GM21423 (cell line): ENCODE data around the gene UBAP2.
"Not testable (repeated sequence)": the region's sequence is repeated elsewhere in the genome, so short reads cannot be mapped to it uniquely, and the experiment has no call there.

Experiments
- ATAC-seq: cut with Tn5 transposase; IDR thresholded peaks from one replicate; pipeline ENCODE4 v1.9.1; 2021; ENCODE audit warnings: mild to moderate bottlenecking, moderate library complexity; ENCODE audit not compliant: unreplicated experiment

UBAP2 gene

DNA sequence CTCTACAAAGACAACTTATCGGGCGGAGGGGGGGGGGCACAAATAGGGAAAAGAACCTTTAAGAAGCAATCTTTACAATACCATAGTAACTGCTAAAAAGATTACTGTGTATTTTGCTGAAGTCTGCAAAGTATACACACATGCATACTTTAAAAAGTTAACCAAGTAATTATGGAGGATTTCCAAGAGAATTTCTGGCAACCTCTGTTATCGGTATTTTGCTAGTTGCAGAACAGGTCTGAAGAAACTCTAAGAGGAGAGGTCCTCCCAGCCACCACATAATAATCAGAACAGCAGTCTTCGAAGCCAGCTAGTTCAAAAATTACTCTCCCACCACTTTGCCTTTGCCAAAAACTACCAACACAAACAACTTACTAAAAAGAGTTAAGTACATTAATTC lies 56.1 kb downstream of the UBAP2 start:
- ATAC-seq = no peak

DNA sequence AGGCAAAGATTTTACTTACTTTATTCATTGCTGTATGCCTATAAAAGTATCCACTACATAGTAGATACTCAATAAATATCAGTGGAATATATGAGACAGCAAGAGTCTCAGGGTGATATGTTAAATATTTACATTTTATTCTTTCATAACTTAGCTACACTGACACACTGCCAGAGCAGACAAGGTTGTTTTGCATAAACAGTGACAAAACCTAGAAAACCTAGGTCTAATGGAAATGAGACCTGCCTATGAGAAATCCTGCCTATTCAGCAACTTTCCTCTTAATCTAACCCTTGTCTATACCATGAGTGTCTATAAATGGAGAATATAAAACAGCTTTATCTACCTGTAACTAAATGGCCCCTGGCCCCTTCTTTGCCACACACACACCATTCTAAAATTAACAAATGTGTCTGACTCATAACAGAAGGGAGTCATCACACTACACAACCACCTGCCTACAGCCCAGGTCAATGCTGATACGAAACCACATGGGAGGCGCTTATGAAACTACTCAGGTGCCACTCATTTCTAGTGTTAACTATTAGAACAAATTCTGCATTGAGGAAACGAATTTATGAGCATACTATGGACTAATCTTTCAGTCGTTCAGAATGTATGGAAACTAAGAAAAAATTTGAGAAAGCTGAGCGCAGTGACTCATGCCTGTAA lies 60.3 kb downstream of the UBAP2 start:
- peak; percentile 98 for ATAC-seq

DNA sequence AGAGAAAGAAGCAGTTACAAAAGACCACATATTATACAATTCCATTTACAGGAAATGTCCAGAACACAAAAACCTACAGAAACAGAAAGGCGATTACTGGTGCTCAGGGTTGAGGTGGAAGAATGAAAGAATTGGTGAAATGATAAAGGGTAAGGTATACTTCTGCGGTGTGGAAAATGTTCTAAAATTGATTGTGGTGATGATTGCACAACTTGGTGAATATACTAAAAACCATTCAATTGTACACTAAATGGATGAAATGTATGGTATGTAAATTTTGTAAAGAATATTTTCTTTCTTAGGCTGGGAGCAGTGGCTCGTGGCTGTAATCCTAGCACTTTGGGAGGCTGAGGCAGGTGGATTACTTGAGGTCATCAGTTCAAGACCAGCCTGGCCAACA lies 72.3 kb downstream of the UBAP2 start:
- no peak for ATAC-seq

DNA sequence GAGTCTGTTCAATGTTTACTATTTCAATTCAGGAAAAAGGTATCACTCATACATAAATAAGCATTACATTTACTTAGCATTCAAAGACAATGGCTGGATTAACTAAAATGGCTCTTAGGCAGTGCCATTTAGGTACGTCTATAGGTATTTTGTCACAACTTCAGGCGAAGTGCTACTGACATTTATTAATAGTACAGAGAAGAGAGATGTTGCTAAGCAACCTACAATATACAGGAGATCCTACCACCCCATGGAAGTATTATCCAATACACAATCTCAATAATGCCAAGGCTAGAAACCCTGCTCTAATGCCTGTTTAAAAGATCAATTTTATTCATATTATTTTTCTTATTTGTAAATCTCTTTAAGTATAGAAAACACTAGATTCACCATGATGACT lies 76.0 kb downstream of the UBAP2 start:
- ATAC-seq = no peak

DNA sequence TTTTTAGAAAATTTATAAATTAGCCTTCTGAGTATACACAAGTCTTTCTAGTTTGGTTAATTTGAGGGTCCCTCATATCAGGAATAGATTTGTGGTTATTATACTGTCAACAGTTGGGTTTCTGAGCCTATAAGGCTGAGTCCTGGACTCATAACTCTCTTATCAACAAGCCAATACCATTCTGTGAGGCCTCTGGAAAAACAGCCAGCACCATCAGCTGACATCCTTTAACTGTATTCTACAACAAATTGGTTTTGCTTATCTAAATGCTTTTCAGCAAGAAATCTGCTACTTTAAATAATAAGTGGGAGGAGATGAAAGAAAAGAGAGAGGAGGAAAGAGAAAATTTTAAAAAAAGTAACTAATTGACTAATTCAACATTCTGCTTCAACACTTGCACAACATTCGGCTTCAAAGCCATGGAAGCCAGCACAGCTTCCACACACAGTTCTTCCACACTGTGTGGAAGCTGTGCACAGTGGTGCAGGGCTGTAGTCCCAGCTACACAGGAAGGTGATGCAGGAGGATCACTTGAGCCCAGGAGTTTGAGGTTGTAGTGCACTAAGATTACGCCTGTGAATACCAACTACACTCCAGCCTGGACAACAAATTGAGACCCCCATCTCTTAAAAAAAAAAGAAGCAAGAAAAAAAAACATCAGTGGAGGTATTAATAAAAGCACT lies 84.5 kb downstream of the UBAP2 start:
- ATAC-seq = no peak

DNA sequence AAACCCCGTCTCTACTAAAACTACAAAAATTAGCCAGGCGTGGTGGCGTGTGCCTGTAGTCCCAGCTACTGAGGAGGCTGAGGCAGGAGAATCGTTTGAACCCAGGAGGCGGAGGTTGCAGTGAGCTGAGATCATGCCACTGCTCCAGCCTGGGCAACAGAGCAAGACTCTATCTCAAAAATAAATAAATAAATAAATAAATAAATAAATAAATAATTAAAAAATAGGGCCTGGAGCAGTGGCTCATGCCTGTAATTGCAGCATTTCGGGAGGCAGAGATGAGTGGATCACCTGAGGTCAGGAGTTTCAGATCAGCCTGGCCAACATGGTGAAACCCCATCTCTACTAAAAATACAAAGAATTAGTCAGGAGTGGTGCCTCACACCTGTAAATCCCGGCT lies 86.2 kb downstream of the UBAP2 start:
- ATAC-seq = not testable (repeated sequence)

DNA sequence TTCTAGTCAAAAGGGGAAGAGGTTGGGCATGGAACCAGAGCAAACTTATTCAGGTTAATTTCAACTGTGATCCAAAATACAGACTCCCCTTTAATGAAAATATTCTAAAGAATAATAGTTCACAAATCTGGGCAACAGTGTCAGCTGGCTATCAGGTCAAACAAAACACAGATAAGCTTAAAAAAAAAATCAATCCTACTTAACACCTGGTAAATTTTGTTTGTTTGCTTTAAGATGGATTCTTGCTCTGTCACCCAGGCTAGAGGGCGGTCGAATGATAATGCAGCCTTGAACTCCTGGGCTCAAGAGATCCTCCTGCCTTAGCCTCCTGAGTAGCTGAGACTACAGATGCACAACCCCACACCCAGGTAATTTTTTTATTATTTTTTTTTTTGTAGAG lies 89.0 kb downstream of the UBAP2 start:
- ATAC-seq = no peak

DNA sequence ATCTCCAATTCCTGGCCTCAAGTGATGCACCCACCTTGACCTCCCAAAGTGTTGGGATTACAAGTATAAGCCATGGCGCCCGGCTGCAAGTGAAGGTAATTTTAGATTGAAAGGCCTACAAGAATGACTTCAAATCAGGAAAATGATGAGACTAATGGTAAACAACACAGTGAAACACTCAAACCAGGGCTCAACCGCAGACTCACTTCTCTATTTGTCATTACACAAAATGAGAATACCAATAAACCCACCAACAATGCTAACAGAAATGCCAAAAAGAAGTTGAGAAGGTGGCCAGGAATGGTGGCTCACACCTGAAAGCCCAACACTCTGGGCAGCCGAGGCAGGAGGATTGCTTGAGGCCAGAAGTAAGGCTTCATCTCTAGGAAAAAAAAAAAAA lies 92.1 kb downstream of the UBAP2 start:
- no peak for ATAC-seq

DNA sequence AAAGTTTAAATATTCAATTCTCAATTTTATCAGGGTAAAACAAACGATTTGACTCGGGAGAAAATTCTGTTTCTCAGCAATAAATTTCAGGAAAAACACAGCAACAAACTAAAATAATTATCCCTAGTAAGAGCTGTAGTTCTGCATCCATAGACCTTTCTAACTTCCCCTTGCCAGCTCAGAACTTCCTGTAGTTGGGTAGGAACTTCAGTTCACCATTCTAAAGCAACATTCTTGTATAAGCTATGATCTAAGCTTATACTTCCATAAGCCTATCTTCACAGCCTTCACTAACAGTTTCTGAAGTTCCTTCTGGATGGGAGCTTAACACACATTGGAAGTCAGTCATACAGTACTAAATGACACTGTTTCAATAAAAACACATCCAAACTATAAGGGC lies 96.6 kb downstream of the UBAP2 start:
- ATAC-seq = no peak

DNA sequence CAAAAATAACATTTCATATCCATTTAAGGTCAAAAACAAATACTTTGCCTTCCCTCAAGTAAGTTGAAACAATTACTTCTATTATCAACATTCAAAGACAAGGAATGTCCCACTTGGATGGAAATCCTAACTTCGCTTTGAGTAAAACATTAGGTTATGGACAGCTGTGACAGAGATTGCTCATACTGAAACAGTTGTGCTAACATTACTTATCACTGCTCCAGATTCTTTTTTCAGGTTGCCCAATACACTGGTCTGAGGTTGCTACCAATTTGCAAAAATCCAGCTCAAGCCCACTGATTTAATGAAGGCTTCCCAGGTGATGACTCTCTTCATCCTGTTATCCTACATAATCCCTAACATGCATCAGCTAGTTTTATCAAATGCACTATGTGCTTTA lies 98.3 kb downstream of the UBAP2 start:
- no peak for ATAC-seq

DNA sequence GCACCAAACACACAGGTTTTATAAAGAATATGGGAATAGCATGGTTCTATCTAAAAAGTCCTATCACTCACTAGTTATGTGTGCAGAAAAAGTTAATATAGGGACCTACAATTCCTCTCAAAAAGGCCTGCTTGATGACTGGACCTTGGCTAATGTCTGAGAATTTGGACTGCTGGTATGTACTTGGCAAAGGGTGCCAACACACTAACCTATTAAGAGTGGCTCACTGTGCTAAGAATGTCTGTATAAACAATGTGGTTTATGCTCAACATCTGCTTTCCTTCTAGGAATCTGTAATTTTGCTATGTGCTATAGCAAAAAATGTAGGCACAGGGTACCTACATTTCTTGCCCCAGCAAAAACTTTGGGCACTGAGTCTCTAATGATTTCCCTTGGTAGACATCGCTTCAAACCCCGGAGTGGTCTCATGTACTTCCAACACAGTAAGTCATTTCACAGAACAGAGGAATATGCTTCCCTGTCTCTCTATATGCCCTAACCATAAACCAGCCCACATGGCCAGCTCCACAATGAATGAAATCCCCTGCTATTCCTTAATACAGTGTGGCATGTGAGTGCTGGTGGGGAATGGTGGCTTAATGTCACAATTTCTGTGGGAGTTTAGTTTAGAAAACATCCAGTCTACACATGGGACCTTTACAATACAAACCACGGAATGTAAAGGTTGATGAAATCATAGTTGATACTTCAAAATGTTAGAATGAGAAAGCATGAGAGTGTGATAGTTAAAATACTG lies 101.7 kb downstream of the UBAP2 start:
- no peak for ATAC-seq

DNA sequence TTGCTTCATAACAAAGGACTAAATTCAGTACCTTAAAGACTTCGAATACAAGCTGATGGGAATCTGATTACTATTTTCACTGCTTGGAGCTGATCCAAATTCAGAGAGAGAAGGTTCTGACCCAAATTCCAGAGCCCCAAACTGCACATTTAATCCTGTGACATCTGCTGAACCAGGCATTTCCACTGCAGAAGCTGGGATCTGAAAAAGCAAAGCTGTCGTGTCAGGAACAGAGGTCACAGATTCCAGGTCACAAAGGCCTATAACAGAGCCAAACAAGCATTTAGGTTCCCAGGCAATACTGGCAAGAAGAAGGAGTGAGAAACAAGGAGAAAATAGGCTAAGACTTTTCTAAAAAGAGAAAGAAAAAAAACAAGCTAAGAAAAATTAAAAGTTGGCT lies 105.3 kb downstream of the UBAP2 start:
- no peak for ATAC-seq

DNA sequence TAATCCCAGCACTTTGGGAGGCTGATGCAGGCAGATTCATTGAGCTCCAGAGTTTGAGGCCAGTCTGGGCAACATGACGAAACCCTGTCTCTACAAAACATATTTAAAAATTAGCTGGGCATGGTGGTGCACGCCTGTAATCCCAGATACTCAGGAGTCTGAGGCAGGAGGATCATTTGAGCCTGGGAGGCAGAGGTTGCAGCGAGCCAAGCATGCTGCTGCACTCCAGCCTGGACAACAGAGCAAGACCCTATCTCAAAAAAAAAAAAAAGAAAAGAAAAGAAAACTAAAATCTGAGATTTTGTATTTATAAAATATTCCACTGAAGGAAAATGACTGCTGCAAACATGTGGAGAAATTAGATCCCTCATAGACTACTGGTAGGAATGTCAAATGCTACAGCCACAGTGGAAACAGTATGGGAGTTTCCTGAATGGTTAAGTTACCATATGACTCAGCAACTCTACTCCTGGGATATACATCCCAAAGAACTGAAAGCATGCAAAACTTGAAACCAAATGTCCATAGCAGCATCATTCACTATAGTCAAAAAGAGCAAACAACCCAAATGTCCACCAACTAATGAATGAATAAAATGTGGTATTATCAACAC lies 106.1 kb downstream of the UBAP2 start:
- ATAC-seq = no peak

DNA sequence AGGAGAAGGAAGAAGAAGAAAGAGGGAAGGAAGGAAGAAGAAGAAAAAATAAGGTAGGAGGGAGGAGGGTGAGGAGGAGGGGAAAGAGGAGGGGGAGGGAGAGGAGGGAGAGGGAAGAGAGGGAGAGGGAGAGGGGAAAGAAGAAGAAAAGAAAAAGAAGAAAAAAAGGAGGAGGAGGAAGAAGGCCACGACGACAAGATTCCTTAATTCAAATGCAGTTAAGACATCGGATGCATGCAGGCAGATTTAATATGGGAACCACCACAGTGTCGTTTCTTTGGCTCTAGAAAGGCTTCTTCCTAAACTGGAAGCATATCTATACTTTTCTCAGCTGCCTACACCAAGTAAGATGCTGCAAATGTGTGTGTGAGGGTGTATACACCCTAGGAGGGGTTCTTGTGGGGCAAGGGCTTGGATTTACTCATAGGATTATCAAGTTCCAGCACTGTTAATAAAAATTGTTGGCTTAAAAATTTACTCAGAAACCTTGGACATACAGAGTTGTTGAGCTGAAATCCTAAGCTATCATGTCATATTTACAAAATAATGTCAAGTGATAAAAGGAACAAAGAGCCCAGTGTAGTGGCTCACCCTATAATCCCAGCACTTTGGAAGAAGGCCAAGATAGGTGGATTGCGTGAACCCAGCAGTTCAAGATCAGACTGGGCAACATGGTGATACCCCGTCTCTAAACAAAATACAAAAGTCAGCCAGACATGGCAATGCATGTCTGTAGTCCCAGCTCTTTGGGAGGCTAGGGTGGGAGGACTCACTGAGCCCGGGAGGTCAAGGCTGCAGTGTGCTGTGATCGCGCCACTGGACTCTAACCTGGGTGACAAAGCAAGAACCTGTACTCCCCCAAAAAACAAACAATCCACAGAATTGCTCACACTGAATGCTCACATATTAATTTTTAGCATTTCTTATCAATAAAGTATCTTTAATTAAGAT lies 108.5 kb downstream of the UBAP2 start:
- ATAC-seq = no peak

DNA sequence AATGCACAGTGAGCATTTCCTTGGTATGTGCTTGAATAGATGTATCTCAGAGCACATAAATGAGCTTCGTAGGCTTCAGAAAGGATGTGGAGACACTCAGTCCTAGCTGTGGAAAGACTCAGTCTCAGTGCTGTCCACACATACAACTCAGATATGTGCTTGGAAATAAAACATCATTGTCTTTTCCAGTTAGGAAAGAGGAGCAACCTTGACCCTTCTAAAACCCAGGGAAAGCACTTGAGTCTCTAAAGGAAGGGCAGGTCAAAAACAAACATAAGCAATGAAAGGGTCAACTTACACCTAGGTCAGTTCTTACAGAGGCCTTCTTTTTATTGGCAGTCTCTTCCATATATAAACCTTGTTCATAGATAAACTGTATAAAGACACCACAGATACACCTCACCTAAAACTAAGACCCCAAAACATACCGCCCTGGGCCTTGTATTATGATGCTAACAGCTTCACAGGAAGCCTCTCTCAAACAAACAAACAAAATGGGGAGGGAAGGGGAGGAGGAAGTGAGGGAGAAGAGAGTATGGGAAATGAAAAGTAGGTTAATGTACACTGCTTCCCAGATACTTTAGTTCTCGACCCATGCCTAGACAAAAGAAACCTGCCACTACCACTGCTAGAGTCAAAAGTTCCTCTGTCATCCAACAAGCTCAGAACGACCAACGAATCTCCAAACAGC lies 114.4 kb downstream of the UBAP2 start:
- ATAC-seq = no peak

DNA sequence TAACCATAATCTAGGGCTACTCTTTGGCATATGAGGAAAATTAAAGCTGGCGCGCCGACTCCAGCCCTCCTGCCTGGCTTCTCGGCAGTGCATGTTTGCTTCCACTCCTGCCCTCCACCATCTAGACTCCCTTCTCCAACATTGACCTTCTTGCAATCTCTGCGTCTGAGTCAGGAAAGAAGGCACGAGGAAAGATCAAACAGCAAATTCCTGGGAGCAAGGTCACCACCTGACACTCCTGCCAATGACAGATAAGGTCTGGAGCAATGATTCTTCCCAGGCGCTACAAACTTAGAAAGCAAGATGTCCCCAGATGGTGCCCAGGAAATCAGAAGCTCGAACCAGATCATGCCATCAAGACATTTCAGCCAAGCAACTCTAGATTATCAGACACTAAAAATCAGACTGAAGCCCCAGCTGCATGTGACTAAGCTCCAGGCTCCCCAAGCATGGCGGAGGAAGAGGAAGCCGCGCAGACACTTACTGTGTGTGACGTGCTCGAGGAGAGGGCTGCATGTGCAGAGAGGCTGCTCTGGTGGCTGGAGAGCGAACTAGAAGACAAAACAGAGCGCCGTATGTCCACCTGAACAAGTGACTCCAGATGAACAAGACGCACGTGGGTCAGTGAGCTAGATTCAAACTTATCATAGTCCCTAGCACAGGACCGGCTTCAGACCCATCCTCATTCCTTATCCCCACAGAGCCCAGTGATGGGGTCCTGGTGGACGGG lies 116.4 kb downstream of the UBAP2 start:
- no peak for ATAC-seq

DNA sequence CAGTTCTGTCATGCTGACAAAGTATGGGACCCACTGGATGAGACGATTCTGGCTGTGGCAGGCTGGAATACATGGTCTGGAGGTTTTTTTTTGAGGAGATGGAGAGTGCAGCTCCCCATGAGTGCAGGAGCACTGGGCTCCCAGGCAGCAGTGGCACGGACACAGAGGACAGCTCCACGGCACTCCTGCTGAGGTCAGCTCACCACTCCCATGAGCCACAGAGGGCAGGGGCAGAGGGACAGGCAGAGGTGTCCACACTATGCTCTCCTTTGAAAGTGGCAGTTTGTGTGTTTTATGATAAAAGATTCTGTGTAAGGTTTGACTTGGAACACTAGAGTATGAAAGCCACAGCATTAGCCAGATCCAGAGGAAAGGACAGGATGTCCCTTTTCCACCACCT lies 117.4 kb downstream of the UBAP2 start:
- no peak for ATAC-seq

DNA sequence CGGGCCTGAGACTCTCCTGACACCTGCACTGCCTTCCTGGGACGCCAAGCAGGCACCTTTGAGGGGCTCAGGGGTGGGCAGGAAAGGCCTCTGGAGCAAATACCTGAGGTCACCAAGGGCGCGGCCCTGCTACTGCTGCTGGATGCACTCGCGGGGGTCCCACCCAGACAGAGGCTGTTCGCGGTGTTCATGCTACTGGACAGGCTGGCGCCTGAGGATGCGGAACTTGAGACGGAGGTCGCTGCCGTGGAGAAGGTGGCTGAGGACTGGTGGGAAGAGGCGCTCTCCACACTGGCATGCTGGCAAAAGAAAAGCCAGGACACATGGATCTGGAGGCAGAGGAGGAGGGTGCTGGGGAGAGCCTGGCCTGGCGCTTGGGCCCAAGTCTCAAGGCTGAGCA lies 121.0 kb downstream of the UBAP2 start:
- ATAC-seq = no peak

DNA sequence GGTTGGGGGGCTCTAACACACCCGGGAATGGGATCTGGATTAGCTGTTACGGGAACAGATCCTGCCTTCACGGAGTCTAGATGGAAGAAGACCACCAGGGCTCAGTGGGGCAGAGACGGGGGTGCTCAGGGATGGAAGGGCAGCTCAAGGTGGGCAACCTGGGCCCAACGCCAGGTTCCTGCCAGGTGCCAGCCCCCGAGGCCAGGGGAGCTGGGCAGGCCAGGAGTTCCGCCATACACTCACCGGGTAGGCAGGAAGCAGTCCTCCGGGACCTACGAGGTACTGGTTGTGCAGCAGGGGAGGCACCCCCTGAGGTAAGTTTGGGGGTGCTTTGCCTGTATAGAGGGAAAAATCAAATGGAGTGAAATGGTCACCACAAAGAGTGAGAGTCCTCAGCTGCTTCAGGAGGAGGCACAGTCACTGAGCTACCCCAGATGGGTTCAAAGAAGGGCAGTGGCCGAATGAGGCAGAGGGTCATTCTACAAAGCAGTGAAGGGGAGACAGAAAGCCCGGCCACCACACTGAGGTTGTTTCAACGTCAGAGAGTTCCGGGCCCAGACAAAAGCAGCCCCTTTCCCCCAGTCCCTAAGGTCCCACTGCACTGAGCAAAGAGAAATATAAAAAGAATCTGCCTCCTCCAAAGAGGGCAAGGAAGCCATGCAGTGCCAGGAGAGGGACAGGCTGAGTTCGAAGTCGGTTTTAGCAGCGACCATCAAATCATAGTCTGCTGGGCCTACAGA lies 121.8 kb downstream of the UBAP2 start:
- no peak for ATAC-seq
